Gastroesophageal sphincter (tissue), 3 donors: ENCODE data around the gene ARMH1.

Source experiments
- EP300 ChIP-seq: sonication (generic); formaldehyde crosslinking; IDR thresholded peaks from one replicate; pipeline ENCODE4 v1.6.1; 2017; ENCODE audit warnings: antibody characterized with exemption, mild to moderate bottlenecking
- POLR2AphosphoS5 ChIP-seq: sonication (generic); formaldehyde crosslinking; IDR thresholded peaks from one replicate; pipeline ENCODE4 v1.6.1; 2017; ENCODE audit warnings: antibody characterized with exemption
- TF ChIP-seq, protein P1 (sequence below), 4 experiments: fragments of 200-600 bp in 2 of 4; fragments of 450-650 bp in 2 of 4; sonication (generic) in 1 of 4; IDR thresholded peaks; one replicate each; pipeline ENCODE4 v1.5.1; 2017 to 2019; ENCODE audit warnings: antibody characterized with exemption in 4 of 4, mild to moderate bottlenecking in 2 of 4, moderate library complexity in 2 of 4

DNA sequence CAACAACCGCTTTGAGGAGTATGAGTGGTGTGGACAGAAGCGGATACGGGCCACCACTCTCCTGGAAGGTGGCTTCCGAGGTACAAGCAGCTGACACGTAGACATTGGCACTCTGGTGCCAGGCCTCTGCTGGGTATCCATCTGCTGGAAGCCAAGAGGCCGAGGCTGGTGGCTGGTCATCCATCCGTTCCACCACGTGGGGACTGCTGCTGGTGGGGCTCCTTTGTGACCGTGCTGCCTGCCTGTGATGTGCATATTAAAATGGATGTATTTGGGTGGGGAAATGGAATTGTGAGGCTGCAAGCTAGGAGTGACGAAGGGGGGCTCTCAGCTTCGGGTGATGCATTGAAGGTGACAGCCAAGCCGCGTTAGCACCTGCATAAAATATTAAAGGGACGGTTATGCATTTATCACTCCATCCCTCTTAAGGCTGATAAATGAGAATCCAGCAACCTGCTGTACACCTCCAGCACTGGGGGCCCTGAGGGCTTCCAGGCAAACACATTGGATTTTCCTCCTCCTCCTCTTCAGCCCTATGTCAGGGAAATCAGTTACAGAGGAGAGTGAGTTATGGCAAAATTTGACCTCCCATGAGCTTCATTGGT, 38.3 kb upstream of the ARMH1 start:
- TF ChIP-seq EP300 = no peak
- TF ChIP-seq, protein P1, sequence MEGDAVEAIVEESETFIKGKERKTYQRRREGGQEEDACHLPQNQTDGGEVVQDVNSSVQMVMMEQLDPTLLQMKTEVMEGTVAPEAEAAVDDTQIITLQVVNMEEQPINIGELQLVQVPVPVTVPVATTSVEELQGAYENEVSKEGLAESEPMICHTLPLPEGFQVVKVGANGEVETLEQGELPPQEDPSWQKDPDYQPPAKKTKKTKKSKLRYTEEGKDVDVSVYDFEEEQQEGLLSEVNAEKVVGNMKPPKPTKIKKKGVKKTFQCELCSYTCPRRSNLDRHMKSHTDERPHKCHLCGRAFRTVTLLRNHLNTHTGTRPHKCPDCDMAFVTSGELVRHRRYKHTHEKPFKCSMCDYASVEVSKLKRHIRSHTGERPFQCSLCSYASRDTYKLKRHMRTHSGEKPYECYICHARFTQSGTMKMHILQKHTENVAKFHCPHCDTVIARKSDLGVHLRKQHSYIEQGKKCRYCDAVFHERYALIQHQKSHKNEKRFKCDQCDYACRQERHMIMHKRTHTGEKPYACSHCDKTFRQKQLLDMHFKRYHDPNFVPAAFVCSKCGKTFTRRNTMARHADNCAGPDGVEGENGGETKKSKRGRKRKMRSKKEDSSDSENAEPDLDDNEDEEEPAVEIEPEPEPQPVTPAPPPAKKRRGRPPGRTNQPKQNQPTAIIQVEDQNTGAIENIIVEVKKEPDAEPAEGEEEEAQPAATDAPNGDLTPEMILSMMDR (IDR thresholded peaks at IDR 0.05) = no peak
- TF ChIP-seq POLR2AphosphoS5 = no peak
